Right lobe of liver (tissue), 6 donors: Measurements from ENCODE around the gene DNAJC16. TPM values are rescaled to one million over a fixed set of nuclear protein-coding genes. Genes with fewer than 3 reads are reported as not detected.
A peak's percentile ranks its signal among the peaks of the same experiment; 100 is the strongest.

ENCODE experiments used
- ATAC-seq, 4 donors: fragments of 200-7000 bp; cut with Tn5 transposase; one replicate each; pipeline ENCODE4 v1.9.1; 2020; ENCODE audit warnings: mild to moderate bottlenecking in 4 of 4, moderate library complexity in 4 of 4
- DNase-seq, 3 donors: peaks; one replicate each; pipeline ENCODE4 v3.0.0-alpha.2; 2020
- H3K27ac ChIP-seq, 3 donors: fragments of 200-600 bp; one replicate each; pipeline ENCODE4 v1.8.0; 2022
- H3K27me3 ChIP-seq, 2 donors: fragments of 200-600 bp; one replicate each; pipeline ENCODE4 v1.8.0; 2022
- H3K36me3 ChIP-seq, 4 donors: fragments of 200-600 bp; sonication (generic) in 1 of 4; one replicate each; pipeline versions ENCODE4 v1.5.1 to v1.8.0; 2017 to 2022; ENCODE audit warnings: control low read depth in 1 of 4
- H3K4me1 ChIP-seq, 4 donors: fragments of 200-600 bp; sonication (generic) in 1 of 4; one replicate each; pipeline versions ENCODE4 v1.5.1 to v1.8.0; 2017 to 2022; ENCODE audit warnings: control low read depth in 1 of 4
- H3K4me3 ChIP-seq, 3 donors: fragments of 200-600 bp; one replicate each; pipeline ENCODE4 v1.8.0; 2022
- H3K9me3 ChIP-seq, 4 donors: fragments of 200-600 bp; sonication (generic) in 1 of 4; one replicate each; pipeline versions ENCODE4 v1.5.1 to v1.8.0; 2017 to 2022; ENCODE audit warnings: control low read depth in 1 of 4
- POLR2A ChIP-seq: fragments of 450-650 bp; IDR thresholded peaks from one replicate; pipeline ENCODE4 v1.6.1; 2017; ENCODE audit warnings: antibody characterized with exemption, mild to moderate bottlenecking
- WGBS: methylation state at CpG from one replicate; pipeline ENCODE4 v1.1.6; 2018; ENCODE audit warnings: low coverage, low lambda C conversion rate; ENCODE audit not compliant: insufficient coverage; ENCODE audit errors: missing lambda C conversion rate; 5-methylcytosine and 5-hydroxymethylcytosine counted together
- intact Hi-C, 2 donors: fragments of 100-400 bp; cut with DNase I; formaldehyde crosslinking; loops; one replicate each; pipeline versions ENCODE4 v1.11.2 to v1.14.1; 2022
- total RNA-seq, 6 experiments: library from RNA; depleted of rRNA in 2 of 6; stranded (reverse); fragments of >200 nt in 2 of 6; fragmentation: NEBNext Ultra II Directional in 3 of 6; extraction: Animal tissue kit (Norgen Biotek cat#: 25700) in 3 of 6; gene quantifications; one replicate each; pipeline versions ENCODE4 v1.1.0 to v1.2.4, GENCODE V29; 2016 to 2023
- TF ChIP-seq, protein P1 (sequence below), 4 donors: fragments of 200-600 bp in 3 of 4; fragments of 450-650 bp in 1 of 4; IDR thresholded peaks; one replicate each; pipeline versions ENCODE4 v1.5.1 to v1.8.0; 2016 to 2022; ENCODE audit warnings: antibody characterized with exemption in 4 of 4, mild to moderate bottlenecking in 2 of 4
- donor health status: DM: no; HTN: yes; CAD: no.
- donor health status: DM: no; HTN: no; CAD: no.
- donor health status: DM: no; HTN: no; CAD: no.
- donor health status: DM: no; HTN: yes; CAD: no.
- donor health status: DM: no; HTN: yes; CAD: no.

The DNAJC16 gene
- total RNA-seq, 6 experiments from 2014 or later, result 8.4 to 15.0 (median 11.9) TPM

DNA sequence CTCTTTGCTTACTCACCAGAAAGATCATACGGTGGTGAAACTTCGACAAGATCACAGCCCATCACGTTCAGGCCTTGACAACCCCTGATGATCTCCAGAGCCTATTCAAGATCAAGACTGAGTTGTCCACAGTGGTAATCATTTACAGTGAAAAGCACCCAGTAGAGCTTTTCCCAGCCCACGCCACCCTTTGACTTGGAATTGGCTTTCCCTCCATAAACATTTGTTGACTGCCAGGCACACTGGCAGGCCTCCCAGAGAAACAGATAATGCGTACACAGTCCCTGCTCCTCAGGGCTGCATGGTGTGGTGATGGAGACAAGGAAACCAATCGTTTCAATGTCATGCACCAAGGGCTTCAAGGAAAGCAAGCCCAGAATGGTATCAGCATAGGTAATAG is 48.1 kb downstream of the DNAJC16 start:
- no peaks in the 10 kb centered on the region for H3K27me3 ChIP-seq
- no peak overlapping the region for H3K4me3 ChIP-seq
- peak overlapping the region in 2 of 3 donors; percentile 11 to 48 for H3K27ac ChIP-seq
- ATAC-seq, result peak; percentile 89 to 96 (median 92)
- H3K9me3 ChIP-seq, result no peaks in the 10 kb centered on the region
- peaks cover 0 to 24% (median 11%) of the 10 kb centered on the region in 4 donors for H3K4me1 ChIP-seq
- peaks cover 0 to 13% (median 4%) of the 10 kb centered on the region in 4 donors for H3K36me3 ChIP-seq
- intact Hi-C loops, result no loop called here
- DNase-seq, result peak; percentile 70 to 83 (median 81)
- no peak for TF ChIP-seq POLR2A
- TF ChIP-seq, protein P1, sequence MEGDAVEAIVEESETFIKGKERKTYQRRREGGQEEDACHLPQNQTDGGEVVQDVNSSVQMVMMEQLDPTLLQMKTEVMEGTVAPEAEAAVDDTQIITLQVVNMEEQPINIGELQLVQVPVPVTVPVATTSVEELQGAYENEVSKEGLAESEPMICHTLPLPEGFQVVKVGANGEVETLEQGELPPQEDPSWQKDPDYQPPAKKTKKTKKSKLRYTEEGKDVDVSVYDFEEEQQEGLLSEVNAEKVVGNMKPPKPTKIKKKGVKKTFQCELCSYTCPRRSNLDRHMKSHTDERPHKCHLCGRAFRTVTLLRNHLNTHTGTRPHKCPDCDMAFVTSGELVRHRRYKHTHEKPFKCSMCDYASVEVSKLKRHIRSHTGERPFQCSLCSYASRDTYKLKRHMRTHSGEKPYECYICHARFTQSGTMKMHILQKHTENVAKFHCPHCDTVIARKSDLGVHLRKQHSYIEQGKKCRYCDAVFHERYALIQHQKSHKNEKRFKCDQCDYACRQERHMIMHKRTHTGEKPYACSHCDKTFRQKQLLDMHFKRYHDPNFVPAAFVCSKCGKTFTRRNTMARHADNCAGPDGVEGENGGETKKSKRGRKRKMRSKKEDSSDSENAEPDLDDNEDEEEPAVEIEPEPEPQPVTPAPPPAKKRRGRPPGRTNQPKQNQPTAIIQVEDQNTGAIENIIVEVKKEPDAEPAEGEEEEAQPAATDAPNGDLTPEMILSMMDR (IDR thresholded peaks at IDR 0.05), result no peak
- WGBS, result 26% methylated on average over 6 of the region's 6 CpGs

DNA sequence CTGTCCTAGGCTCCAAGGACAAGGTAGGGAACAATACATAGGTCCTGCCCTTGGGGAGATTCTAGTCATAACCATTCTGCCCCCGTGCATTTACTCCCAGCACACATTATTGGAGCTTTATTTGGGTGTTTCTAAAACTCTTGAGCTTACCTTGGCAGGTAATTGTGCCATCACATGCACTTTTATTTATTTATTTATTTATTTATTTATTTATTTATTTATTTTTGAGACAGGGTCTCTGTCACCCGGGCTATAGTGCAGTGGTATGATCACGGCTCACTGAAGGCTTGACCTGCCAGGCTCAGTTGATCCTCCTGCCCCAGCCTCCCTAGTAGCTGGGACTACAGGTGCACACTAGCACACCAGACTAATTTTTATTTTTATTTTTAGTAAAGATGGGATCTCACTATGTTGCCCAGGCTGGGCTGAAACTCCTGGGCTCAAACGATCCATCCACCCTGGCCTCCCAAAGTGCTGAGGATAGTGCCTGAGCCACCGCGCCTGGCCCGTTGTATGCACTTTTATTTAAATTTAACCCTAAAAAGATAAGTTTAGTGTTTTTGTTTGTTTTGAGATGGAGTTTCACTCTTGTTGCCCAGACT is 49.0 kb downstream of the DNAJC16 start:
- Histone ChIP-seq H3K9me3 (no peaks in the 10 kb centered on the region), H3K36me3 (peaks cover 0 to 13% (median 0%) of the 10 kb centered on the region in 4 donors), H3K4me1 (peaks cover 0 to 31% (median 11%) of the 10 kb centered on the region in 4 donors), H3K4me3 (no peak overlapping the region), H3K27me3 (no peaks in the 10 kb centered on the region), H3K27ac (no peak overlapping the region)
- ATAC-seq (no peak), DNase-seq (no peak)
- intact Hi-C loops, result no loop called here
- TF ChIP-seq POLR2A, result no peak
- TF ChIP-seq, protein P1 (IDR thresholded peaks at IDR 0.05), result no peak
- WGBS, result 82% methylated on average over 6 of the region's 7 CpGs

DNA sequence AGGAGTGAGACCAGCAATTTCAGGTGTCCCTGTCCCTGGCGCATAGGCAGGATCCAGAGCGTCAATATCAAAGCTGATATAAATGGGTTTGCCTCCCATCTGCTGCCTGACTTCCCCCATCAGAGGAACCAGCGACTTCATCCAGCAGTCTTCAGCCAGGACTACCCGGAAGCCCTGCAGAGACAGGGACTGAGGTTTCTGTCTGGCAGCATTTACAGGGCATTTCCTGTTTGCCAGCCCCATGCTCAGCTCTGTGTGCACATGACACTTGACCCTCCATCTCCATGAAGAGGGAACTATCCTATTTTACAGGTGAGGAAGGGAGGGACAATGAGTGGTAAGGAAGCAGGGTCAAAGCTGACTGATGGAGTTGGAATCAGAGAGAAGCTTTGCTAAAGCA is 51.0 kb downstream of the DNAJC16 start:
- Histone ChIP-seq H3K27me3 (no peaks in the 10 kb centered on the region), H3K27ac (no peak overlapping the region), H3K9me3 (no peaks in the 10 kb centered on the region), H3K4me3 (no peak overlapping the region), H3K36me3 (no peaks in the 10 kb centered on the region), H3K4me1 (peaks cover 0 to 31% (median 11%) of the 10 kb centered on the region in 4 donors)
- no peak for ATAC-seq
- TF ChIP-seq, protein P1 (IDR thresholded peaks at IDR 0.05), result no peak
- no peak for TF ChIP-seq POLR2A
- no peak for DNase-seq
- 62% methylated on average over 4 of the region's 4 CpGs for WGBS
- intact Hi-C loops, result no loop called here

DNA sequence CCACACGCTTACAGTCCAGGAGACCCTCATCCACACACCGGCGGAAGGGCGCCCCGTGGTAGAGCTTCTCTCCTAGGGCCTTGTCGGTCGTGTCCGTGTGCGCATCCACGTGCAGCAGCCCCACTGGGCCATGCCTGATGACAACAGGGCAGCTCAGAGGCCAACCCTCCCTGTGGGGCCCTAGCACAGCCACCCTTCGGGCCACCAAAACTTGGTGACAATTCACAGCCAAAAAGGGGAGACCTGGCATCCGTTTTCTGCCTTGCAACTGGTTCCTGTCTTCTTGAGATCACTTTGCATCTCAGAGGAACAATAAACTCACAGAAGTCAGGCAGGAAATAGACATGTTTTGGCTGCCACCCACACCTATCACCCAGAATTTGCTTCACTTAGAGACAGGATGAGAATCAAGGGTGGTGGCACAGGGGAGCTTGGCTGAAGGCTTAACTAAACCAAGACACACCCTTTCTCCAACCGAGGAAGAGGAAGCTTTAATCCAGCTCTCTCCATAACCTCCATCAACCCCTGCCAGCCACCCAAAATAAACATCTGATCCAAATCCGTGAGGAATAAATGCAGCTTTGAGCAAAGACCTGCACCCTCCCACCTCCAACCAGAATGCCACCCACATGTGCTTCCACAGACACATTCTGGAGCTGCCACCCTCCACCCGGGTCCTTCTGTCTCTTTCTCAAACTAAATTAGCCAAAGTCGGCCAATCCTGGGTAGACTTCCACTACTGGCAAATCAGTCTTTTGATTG is 52.5 kb downstream of the DNAJC16 start:
- no peak for TF ChIP-seq POLR2A
- TF ChIP-seq, protein P1 (IDR thresholded peaks at IDR 0.05), result no peak
- Histone ChIP-seq H3K36me3 (no peaks in the 10 kb centered on the region), H3K4me3 (no peak overlapping the region), H3K27me3 (no peaks in the 10 kb centered on the region), H3K27ac (peak overlapping the region in 2 of 3 donors; percentile 26 to 56), H3K4me1 (peaks cover 0 to 42% (median 14%) of the 10 kb centered on the region in 4 donors), H3K9me3 (no peaks in the 10 kb centered on the region)
- intact Hi-C loops, result no loop called here
- ATAC-seq, result peak in 1 of 4 donors; percentile 4
- 44% methylated on average over 5 of the region's 16 CpGs for WGBS
- no peak for DNase-seq
